ENCODE data around the gene HERC2.

DNA sequence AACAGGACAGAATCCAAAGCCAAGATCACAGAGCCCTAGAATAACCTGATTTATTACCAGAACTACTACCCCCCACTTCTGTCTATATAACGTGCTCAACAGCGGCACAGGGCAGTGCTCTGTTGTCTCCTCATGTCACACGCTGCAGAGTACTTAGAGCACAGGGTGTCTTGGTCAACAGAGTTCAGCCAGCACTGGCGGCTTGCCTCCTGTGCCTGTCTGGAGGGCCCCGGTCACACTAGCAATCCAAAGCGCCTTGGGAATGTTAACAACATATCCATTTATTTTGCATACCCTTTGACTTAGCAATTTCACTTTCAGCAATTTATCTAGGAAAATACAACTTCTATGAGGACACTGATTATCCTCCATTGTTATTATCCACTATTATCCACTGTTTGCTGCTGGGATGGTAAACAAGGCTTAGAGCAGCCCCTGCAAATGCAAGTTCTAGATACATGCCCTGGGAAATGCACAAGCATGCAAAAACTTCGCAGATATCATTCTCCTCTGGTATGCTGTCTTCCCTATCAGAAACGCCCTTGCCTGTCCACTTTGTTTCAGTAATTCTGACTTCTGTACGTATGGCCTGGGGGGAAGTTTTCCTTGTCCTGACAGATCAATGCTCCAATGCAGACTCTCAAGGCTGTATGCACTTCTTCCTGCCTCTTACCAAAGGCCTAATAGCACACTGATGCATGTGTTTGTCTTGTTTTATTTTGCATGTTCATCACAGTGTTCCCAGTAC lies 136.7 kb downstream of the HERC2 start:
- TF ChIP-seq CTCF (IDR thresholded peaks at IDR 0.05) (no peak), POLR2A (IDR thresholded peaks at IDR 0.05) (no peak), POLR2AphosphoS5 (IDR thresholded peaks at IDR 0.05) (no peak), EP300 (IDR thresholded peaks at IDR 0.05) (no peak)

Data from stomach (tissue), 4 donors.